HEK293 (cell line): ENCODE results near the gene ART1.

Experiments
- CTCF ChIA-PET: fragments of 350-600 bp; formaldehyde crosslinking; extraction: SDS; loops from one replicate; lab custom pipeline; 2021; ENCODE audit warnings: antibody characterized with exemption; lab: Yijun Ruan, JAX
- POLR2A ChIA-PET: fragments of 300-600 bp; formaldehyde crosslinking; extraction: SDS; loops from one replicate; lab custom pipeline; 2020; ENCODE audit warnings: antibody characterized with exemption, inconsistent platforms; lab: Yijun Ruan, JAX
- H3K27ac ChIP-seq: fragments of 200-500 bp; sonication (Bioruptor generic); 2 replicates; pipeline ENCODE4 v1.5.1; 2014; ENCODE audit warnings: low read depth, low read length, control low read depth, inconsistent platforms; ENCODE audit errors: extremely low read depth
- H3K36me3 ChIP-seq, 2 experiments: fragments of 200-500 bp in 1 of 2; sonication (Bioruptor generic) in 1 of 2; 1 replicate in 1 of 2; 2 replicates in 1 of 2; pipeline ENCODE4 v1.5.1; 2014 to 2017; ENCODE audit warnings: inconsistent platforms in 2 of 2, low read length in 2 of 2; ENCODE audit not compliant: control insufficient read depth in 2 of 2, insufficient read depth in 1 of 2
- H3K4me1 ChIP-seq: fragments of 200-500 bp; sonication (Bioruptor generic); 2 replicates; pipeline ENCODE4 v1.5.1; 2014; ENCODE audit warnings: mild to moderate bottlenecking, low read length, inconsistent platforms; ENCODE audit not compliant: control insufficient read depth, insufficient read depth
- H3K4me3 ChIP-seq: 2 replicates; pipeline ENCODE4 v1.5.1; 2011; ENCODE audit warnings: low read depth, mild to moderate bottlenecking, control low read depth, low read length, moderate library complexity
- H3K9me3 ChIP-seq: fragments of 200-500 bp; sonication (Bioruptor generic); 2 replicates; pipeline ENCODE4 v1.5.1; 2014; ENCODE audit warnings: low read depth, low read length, inconsistent platforms; ENCODE audit not compliant: control insufficient read depth, insufficient read depth
- IKZF3 ChIP-seq: fragments of 450-650 bp; IDR thresholded peaks from 2 replicates; pipeline ENCODE4 v1.5.0; 2018; ENCODE audit warnings: missing biosample characterization, mild to moderate bottlenecking, missing genetic modification characterization, moderate library complexity
- KLF7 ChIP-seq: fragments of 450-650 bp; formaldehyde crosslinking; IDR thresholded peaks from 2 replicates; pipeline ENCODE4 v1.5.1; 2016; ENCODE audit warnings: missing biosample characterization, missing genetic modification characterization, borderline replicate concordance
- MZF1 ChIP-seq: fragments of 450-650 bp; formaldehyde crosslinking; IDR thresholded peaks from 2 replicates; pipeline ENCODE4 v1.5.1; 2017; ENCODE audit warnings: missing biosample characterization, missing genetic modification characterization, borderline replicate concordance
- OSR2 ChIP-seq: fragments of 450-650 bp; formaldehyde crosslinking; IDR thresholded peaks from 2 replicates; pipeline ENCODE4 v1.5.1; 2016; ENCODE audit warnings: missing biosample characterization, missing genetic modification characterization
- PRDM1 ChIP-seq: fragments of 450-650 bp; formaldehyde crosslinking; IDR thresholded peaks from 2 replicates; pipeline ENCODE4; 2016; ENCODE audit warnings: missing biosample characterization, missing genetic modification characterization
- PRDM6 ChIP-seq: fragments of 450-650 bp; formaldehyde crosslinking; IDR thresholded peaks from 2 replicates; pipeline ENCODE4 v1.5.1; 2017; ENCODE audit warnings: missing biosample characterization, missing genetic modification characterization
- YY2 ChIP-seq: fragments of 450-650 bp; formaldehyde crosslinking; IDR thresholded peaks from 2 replicates; pipeline ENCODE4 v1.5.1; 2016; ENCODE audit warnings: missing biosample characterization, missing genetic modification characterization
- ZBTB10 ChIP-seq: fragments of 450-650 bp; formaldehyde crosslinking; IDR thresholded peaks from 2 replicates; pipeline ENCODE4 v1.5.1; 2016; ENCODE audit warnings: missing biosample characterization, missing genetic modification characterization
- ZBTB21 ChIP-seq: fragments of 450-650 bp; formaldehyde crosslinking; IDR thresholded peaks from 2 replicates; pipeline ENCODE4 v1.5.1; 2017; ENCODE audit warnings: missing biosample characterization, missing genetic modification characterization
- ZEB2 ChIP-seq: fragments of 450-650 bp; formaldehyde crosslinking; IDR thresholded peaks from 2 replicates; pipeline ENCODE4 v1.5.1; 2016; ENCODE audit warnings: missing biosample characterization, missing genetic modification characterization
- ZNF112 ChIP-seq: fragments of 450-650 bp; formaldehyde crosslinking; IDR thresholded peaks from 2 replicates; pipeline ENCODE4 v1.5.0; 2017; ENCODE audit warnings: missing biosample characterization, missing genetic modification characterization
- ZNF121 ChIP-seq: fragments of 450-650 bp; formaldehyde crosslinking; IDR thresholded peaks from 2 replicates; pipeline ENCODE4 v1.5.1; 2016; ENCODE audit warnings: missing biosample characterization, missing genetic modification characterization
- ZNF140 ChIP-seq: fragments of 450-650 bp; formaldehyde crosslinking; IDR thresholded peaks from 2 replicates; pipeline ENCODE4 v1.5.1; 2016; ENCODE audit warnings: missing biosample characterization, missing genetic modification characterization
- ZNF155 ChIP-seq: fragments of 450-650 bp; formaldehyde crosslinking; IDR thresholded peaks from 2 replicates; pipeline ENCODE4 v1.5.1; 2016; ENCODE audit warnings: missing biosample characterization, missing genetic modification characterization
- ZNF19 ChIP-seq: fragments of 450-650 bp; formaldehyde crosslinking; IDR thresholded peaks from 2 replicates; pipeline ENCODE4; 2016; ENCODE audit warnings: missing biosample characterization, missing genetic modification characterization, low read depth
- ZNF239 ChIP-seq: fragments of 450-650 bp; formaldehyde crosslinking; IDR thresholded peaks from 2 replicates; pipeline ENCODE4 v1.5.1; 2016; ENCODE audit warnings: missing biosample characterization, missing genetic modification characterization
- ZNF26 ChIP-seq: fragments of 450-650 bp; formaldehyde crosslinking; IDR thresholded peaks from 2 replicates; pipeline ENCODE4 v1.5.1; 2016; ENCODE audit warnings: missing biosample characterization, missing genetic modification characterization
- ZNF391 ChIP-seq: fragments of 450-650 bp; formaldehyde crosslinking; IDR thresholded peaks from 2 replicates; pipeline ENCODE4 v1.5.1; 2016; ENCODE audit warnings: low read depth, missing biosample characterization, missing genetic modification characterization, borderline replicate concordance
- ZNF48 ChIP-seq: fragments of 450-650 bp; formaldehyde crosslinking; IDR thresholded peaks from 2 replicates; pipeline ENCODE4 v1.5.1; 2016; ENCODE audit warnings: missing biosample characterization, missing genetic modification characterization
- ZNF501 ChIP-seq: fragments of 450-650 bp; formaldehyde crosslinking; IDR thresholded peaks from 2 replicates; pipeline ENCODE4 v1.5.1; 2016; ENCODE audit warnings: missing biosample characterization, missing genetic modification characterization
- ZNF621 ChIP-seq: fragments of 450-650 bp; formaldehyde crosslinking; IDR thresholded peaks from 2 replicates; pipeline ENCODE4 v1.5.1; 2017; ENCODE audit warnings: missing biosample characterization, missing genetic modification characterization
- ZNF623 ChIP-seq: fragments of 450-650 bp; formaldehyde crosslinking; IDR thresholded peaks from 2 replicates; pipeline ENCODE4 v1.5.1; 2016; ENCODE audit warnings: missing biosample characterization, missing genetic modification characterization
- ZNF624 ChIP-seq: fragments of 450-650 bp; formaldehyde crosslinking; IDR thresholded peaks from 2 replicates; pipeline ENCODE4 v1.5.1; 2017; ENCODE audit warnings: missing biosample characterization, missing genetic modification characterization
- ZNF629 ChIP-seq: fragments of 450-650 bp; formaldehyde crosslinking; IDR thresholded peaks from 2 replicates; pipeline ENCODE4 v1.5.1; 2017; ENCODE audit warnings: missing biosample characterization, missing genetic modification characterization
- ZNF747 ChIP-seq: fragments of 450-650 bp; formaldehyde crosslinking; IDR thresholded peaks from 2 replicates; pipeline ENCODE4 v1.5.1; 2016; ENCODE audit warnings: missing biosample characterization, missing genetic modification characterization
- ZNF776 ChIP-seq: fragments of 450-650 bp; formaldehyde crosslinking; IDR thresholded peaks from 2 replicates; pipeline ENCODE4 v1.5.0; 2017; ENCODE audit warnings: missing biosample characterization, missing genetic modification characterization, borderline replicate concordance
- ZSCAN23 ChIP-seq: fragments of 450-650 bp; formaldehyde crosslinking; IDR thresholded peaks from 2 replicates; pipeline ENCODE4 v1.5.1; 2016; ENCODE audit warnings: missing biosample characterization, missing genetic modification characterization

The ART1 gene

GRCh38 chr11:3665336-3666022, 20.6 kb downstream of the ART1 start:
- H3K4me3 ChIP-seq: no peak overlapping the region
- no peaks in the 10 kb centered on the region for H3K4me1 ChIP-seq
- ChIA-PET CTCF (interaction anchor here (1.2 kb wide), 1 partner anchor 16 kb away, joined by 5 read pairs; no protein-coding TSS in a partner anchor), POLR2A (no interaction called here)
- no peak overlapping the region for H3K27ac ChIP-seq
- H3K36me3 ChIP-seq: peaks cover 0 to 59% of the 10 kb centered on the region in 2 experiments; a peak in 1 of 3 replicates
- no peaks in the 10 kb centered on the region for H3K9me3 ChIP-seq
- TF ChIP-seq PRDM1 (tag by site-specific recombination) (no peak), ZBTB21 (tag by site-specific recombination) (no peak), ZNF629 (tag by site-specific recombination) (no peak), ZNF776 (tag by site-specific recombination) (no peak), ZNF155 (tag by site-specific recombination) (no peak), ZNF623 (tag by site-specific recombination) (no peak), ZNF121 (tag by site-specific recombination) (no peak), ZNF26 (tag by site-specific recombination) (no peak), ZNF112 (tag by site-specific recombination) (no peak)

- POLR2A ChIA-PET: no interaction called here
- CTCF ChIA-PET: interaction anchor here (1.2 kb wide), 1 partner anchor 15 kb away, joined by 5 read pairs; no protein-coding TSS in a partner anchor
Measured at GRCh38 chr11:3666023-3666530, 21.1 kb downstream of the ART1 start.

GRCh38 chr11:3667149-3668035, 22.5 kb downstream of the ART1 start:
- no peak overlapping the region for H3K27ac ChIP-seq
- no peaks in the 10 kb centered on the region for H3K9me3 ChIP-seq
- peaks cover 0 to 78% of the 10 kb centered on the region in 2 experiments; a peak in 1 of 3 replicates for H3K36me3 ChIP-seq
- no peak overlapping the region for H3K4me3 ChIP-seq
- POLR2A ChIA-PET: no interaction called here
- CTCF ChIA-PET: no interaction called here
- H3K4me1 ChIP-seq: no peaks in the 10 kb centered on the region
- TF ChIP-seq YY2: no peak
- TF ChIP-seq OSR2 (tag by site-specific recombination): no peak
- no peak for TF ChIP-seq IKZF3 (tag by site-specific recombination)
- no peak for TF ChIP-seq ZNF391 (tag by site-specific recombination)
- no peak for TF ChIP-seq ZNF624 (tag by site-specific recombination)
- TF ChIP-seq ZBTB10 (tag by site-specific recombination): no peak
- no peak for TF ChIP-seq ZNF621 (tag by site-specific recombination)
- no peak for TF ChIP-seq ZEB2
- TF ChIP-seq MZF1: no peak
- no peak for TF ChIP-seq ZNF121 (tag by site-specific recombination)
- no peak for TF ChIP-seq ZNF747 (tag by site-specific recombination)

More at GRCh38 chr11:3666023-3666530, 21.1 kb downstream of the ART1 start:
- H3K9me3 ChIP-seq: no peaks in the 10 kb centered on the region
- TF ChIP-seq KLF7 (tag by site-specific recombination) (no peak), OSR2 (tag by site-specific recombination) (no peak), ZNF140 (tag by site-specific recombination) (no peak), ZNF48 (no peak), ZNF501 (tag by site-specific recombination) (no peak), PRDM6 (tag by site-specific recombination) (no peak), ZNF239 (tag by site-specific recombination) (no peak), ZNF19 (no peak), ZSCAN23 (tag by site-specific recombination) (no peak)
- H3K27ac ChIP-seq: no peak overlapping the region
- H3K4me1 ChIP-seq: no peaks in the 10 kb centered on the region
- H3K4me3 ChIP-seq: no peak overlapping the region
- peaks cover 0 to 65% of the 10 kb centered on the region in 2 experiments; a peak in 1 of 3 replicates for H3K36me3 ChIP-seq
